Smooth muscle cell (in vitro differentiated cells): ENCODE measurements around the gene SPIRE1. TPM values are rescaled to one million over a fixed set of nuclear protein-coding genes. Genes with fewer than 3 reads are reported as not detected.

Source experiments
- DNase-seq: peaks from one replicate; lab custom pipeline; 2025; ENCODE audit not compliant: unreplicated experiment; lab: John Stamatoyannopoulos, UW
- H2AFZ ChIP-seq: fragments of 200-600 bp; sonication (generic); 2 replicates; pipeline ENCODE4 v1.6.0; 2016; ENCODE audit warnings: antibody characterized with exemption, low read depth, mild to moderate bottlenecking
- H3F3A ChIP-seq: fragments of 200-600 bp; sonication (generic); 2 replicates; pipeline ENCODE4 v1.6.0; 2017; ENCODE audit warnings: antibody characterized with exemption, low read depth
- H3K27ac ChIP-seq: fragments of 200-600 bp; sonication (generic); 2 replicates; pipeline ENCODE4 v1.5.1; 2016; ENCODE audit warnings: low read depth, mild to moderate bottlenecking
- H3K27me3 ChIP-seq: fragments of 200-600 bp; sonication (generic); 2 replicates; pipeline ENCODE4 v1.6.1; 2016; ENCODE audit warnings: low read depth, mild to moderate bottlenecking
- H3K36me3 ChIP-seq: fragments of 200-600 bp; sonication (generic); 2 replicates; pipeline ENCODE4 v1.5.1; 2016; ENCODE audit warnings: low read depth
- H3K4me1 ChIP-seq: fragments of 200-600 bp; sonication (generic); 2 replicates; pipeline ENCODE4 v1.5.1; 2016; ENCODE audit warnings: low read depth
- H3K4me2 ChIP-seq: fragments of 200-600 bp; sonication (generic); 2 replicates; pipeline ENCODE4 v1.6.0; 2016; ENCODE audit warnings: mild to moderate bottlenecking
- H3K4me3 ChIP-seq: fragments of 200-600 bp; sonication (generic); 2 replicates; pipeline ENCODE4 v1.5.1; 2016; ENCODE audit warnings: mild to moderate bottlenecking
- H3K79me2 ChIP-seq: fragments of 200-600 bp; sonication (generic); 2 replicates; pipeline ENCODE4 v1.6.0; 2016; ENCODE audit warnings: low read depth, mild to moderate bottlenecking
- H3K9ac ChIP-seq: fragments of 200-600 bp; sonication (generic); 2 replicates; pipeline ENCODE4 v1.6.0; 2016; ENCODE audit warnings: low read depth
- H3K9me3 ChIP-seq: fragments of 200-600 bp; sonication (generic); replicated peaks from 2 replicates; pipeline ENCODE4 v1.5.1; 2016; ENCODE audit warnings: low read depth
- H4K20me1 ChIP-seq: fragments of 200-600 bp; sonication (generic); 2 replicates; pipeline ENCODE4 v1.6.0; 2016; ENCODE audit warnings: low read depth
- WGBS: methylation state at CpG from one replicate; pipeline ENCODE4 v1.1.7; 2016; ENCODE audit warnings: low lambda C conversion rate; 5-methylcytosine and 5-hydroxymethylcytosine counted together
- polyA plus RNA-seq: library from polyadenylated mRNA; unstranded; fragments of >200 nt; fragmentation: Nextera tagmentation; extraction: Ambion mirVana; gene quantifications from 2 replicates; pipeline ENCODE4 v1.2.1, GENCODE V29; 2016
- small RNA-seq: library from RNA; depleted of rRNA; stranded (forward); fragments of <200 nt; gene quantifications from one replicate; pipeline ENCODE3, GENCODE V24; 2014
- total RNA-seq: library from RNA; depleted of rRNA; stranded (reverse); fragments of >200 nt; gene quantifications from 2 replicates; pipeline ENCODE4 v1.2.3, GENCODE V29; 2014
- TF ChIP-seq, protein P1 (sequence below): fragments of 200-600 bp; sonication (generic); IDR thresholded peaks from 2 replicates; pipeline ENCODE4 v1.5.1; 2017; ENCODE audit warnings: borderline replicate concordance, mild to moderate bottlenecking, antibody characterized with exemption; ENCODE audit not compliant: insufficient read depth, poor library complexity, severe bottlenecking

SPIRE1 gene
- total and polyA plus RNA-seq, 2 experiments from 2014 or later: 12.6 to 18.1 TPM

DNA sequence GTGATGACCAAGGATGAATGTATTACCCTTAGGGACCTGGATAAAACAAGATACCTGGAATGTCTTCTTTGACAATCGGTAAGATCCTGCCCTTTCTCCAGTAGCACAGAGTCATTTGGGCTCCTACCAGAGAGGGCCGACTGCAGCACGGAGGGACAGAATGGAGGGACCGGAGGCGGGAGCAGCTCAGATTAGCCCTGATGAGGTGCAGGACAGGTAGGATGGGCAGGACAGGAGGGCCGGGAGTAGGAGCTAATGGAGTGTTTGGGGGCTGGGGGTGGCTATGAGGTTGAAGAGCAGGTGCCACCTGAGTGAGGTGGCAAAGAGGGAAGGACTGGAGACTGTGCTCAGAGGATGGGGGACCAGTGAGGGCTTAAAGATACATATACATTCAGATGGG lies 260.1 kb downstream of the SPIRE1 start:
- no peak overlapping the region for H2AFZ ChIP-seq
- H3K9me3 ChIP-seq: no peaks in the 10 kb centered on the region
- no peaks in the 10 kb centered on the region for H3K27me3 ChIP-seq
- TF ChIP-seq, protein P1, sequence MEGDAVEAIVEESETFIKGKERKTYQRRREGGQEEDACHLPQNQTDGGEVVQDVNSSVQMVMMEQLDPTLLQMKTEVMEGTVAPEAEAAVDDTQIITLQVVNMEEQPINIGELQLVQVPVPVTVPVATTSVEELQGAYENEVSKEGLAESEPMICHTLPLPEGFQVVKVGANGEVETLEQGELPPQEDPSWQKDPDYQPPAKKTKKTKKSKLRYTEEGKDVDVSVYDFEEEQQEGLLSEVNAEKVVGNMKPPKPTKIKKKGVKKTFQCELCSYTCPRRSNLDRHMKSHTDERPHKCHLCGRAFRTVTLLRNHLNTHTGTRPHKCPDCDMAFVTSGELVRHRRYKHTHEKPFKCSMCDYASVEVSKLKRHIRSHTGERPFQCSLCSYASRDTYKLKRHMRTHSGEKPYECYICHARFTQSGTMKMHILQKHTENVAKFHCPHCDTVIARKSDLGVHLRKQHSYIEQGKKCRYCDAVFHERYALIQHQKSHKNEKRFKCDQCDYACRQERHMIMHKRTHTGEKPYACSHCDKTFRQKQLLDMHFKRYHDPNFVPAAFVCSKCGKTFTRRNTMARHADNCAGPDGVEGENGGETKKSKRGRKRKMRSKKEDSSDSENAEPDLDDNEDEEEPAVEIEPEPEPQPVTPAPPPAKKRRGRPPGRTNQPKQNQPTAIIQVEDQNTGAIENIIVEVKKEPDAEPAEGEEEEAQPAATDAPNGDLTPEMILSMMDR: no peak
- H4K20me1 ChIP-seq: no peaks in the 10 kb centered on the region
- 92% methylated on average over 6 of the region's 6 CpGs for WGBS
- no peaks in the 10 kb centered on the region for H3K79me2 ChIP-seq
- H3K36me3 ChIP-seq: no peaks in the 10 kb centered on the region
- no peaks in the 10 kb centered on the region for H3K4me1 ChIP-seq
- no peak overlapping the region for H3K4me2 ChIP-seq
- H3K9ac ChIP-seq: no peak overlapping the region
- H3F3A ChIP-seq: no peaks in the 10 kb centered on the region
- no peak for DNase-seq
- no peak overlapping the region for H3K27ac ChIP-seq
- no peak overlapping the region for H3K4me3 ChIP-seq

DNA sequence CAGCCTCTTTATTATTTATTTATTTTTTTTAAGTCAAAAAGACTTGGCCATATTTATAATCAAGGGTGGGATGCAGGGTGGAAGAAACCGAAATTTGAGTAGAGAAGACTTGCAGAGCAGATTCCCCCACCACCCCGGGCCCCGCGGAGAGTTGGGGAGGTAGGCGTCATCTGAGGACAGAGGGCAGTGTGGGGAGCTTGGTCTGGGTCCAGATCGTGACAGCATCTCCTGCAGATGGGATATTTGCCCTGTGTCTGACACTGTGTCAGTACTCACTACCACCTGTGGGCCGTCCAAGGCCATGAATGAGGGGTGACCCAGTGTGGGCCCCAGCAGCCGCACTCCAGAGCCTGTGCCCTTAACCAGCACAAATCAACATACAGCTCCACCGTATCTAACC lies 260.7 kb downstream of the SPIRE1 start:
- no peaks in the 10 kb centered on the region for H3K9me3 ChIP-seq
- no peaks in the 10 kb centered on the region for H3K4me1 ChIP-seq
- H4K20me1 ChIP-seq: no peaks in the 10 kb centered on the region
- H3K27ac ChIP-seq: no peak overlapping the region
- H3K4me3 ChIP-seq: no peak overlapping the region
- no peak overlapping the region for H3K9ac ChIP-seq
- DNase-seq: no peak
- no peaks in the 10 kb centered on the region for H3K36me3 ChIP-seq
- 95% methylated on average over 9 of the region's 9 CpGs for WGBS
- TF ChIP-seq, protein P1: no peak
- H3K27me3 ChIP-seq: no peaks in the 10 kb centered on the region
- H2AFZ ChIP-seq: no peak overlapping the region
- no peak overlapping the region for H3K4me2 ChIP-seq
- H3F3A ChIP-seq: no peaks in the 10 kb centered on the region
- no peaks in the 10 kb centered on the region for H3K79me2 ChIP-seq

Small RNA genes lying within 50 kb of the gene (small RNA-seq; reads per million reads assigned to genes)
- not detected for gene RNU7-129P

Other genes with a start within 250 kb of the SPIRE1 start
- 11.7 and 21.2 TPM in 2 replicates for gene CEP76, start 44.6 kb upstream of the SPIRE1 start, total RNA-seq
- 2.8 and 3.0 TPM in 2 replicates for gene CEP76, start 44.6 kb upstream of the SPIRE1 start, polyA plus RNA-seq
- 80.1 and 80.4 TPM in 2 replicates for gene PSMG2, start 44.9 kb upstream of the SPIRE1 start, total RNA-seq
- 67.0 and 71.3 TPM in 2 replicates for gene PSMG2, start 44.9 kb upstream of the SPIRE1 start, polyA plus RNA-seq
- gene PTPN2, start 226.1 kb upstream of the SPIRE1 start, total RNA-seq: 23.9 and 48.7 TPM in 2 replicates
- 17.1 and 20.1 TPM in 2 replicates for gene PTPN2, start 226.1 kb upstream of the SPIRE1 start, polyA plus RNA-seq